ENCODE data around the gene TEDC2.
"Not testable (repeated sequence)": the region's sequence is repeated elsewhere in the genome, so short reads cannot be mapped to it uniquely, and the experiment has no call there.

TEDC2 gene

DNA sequence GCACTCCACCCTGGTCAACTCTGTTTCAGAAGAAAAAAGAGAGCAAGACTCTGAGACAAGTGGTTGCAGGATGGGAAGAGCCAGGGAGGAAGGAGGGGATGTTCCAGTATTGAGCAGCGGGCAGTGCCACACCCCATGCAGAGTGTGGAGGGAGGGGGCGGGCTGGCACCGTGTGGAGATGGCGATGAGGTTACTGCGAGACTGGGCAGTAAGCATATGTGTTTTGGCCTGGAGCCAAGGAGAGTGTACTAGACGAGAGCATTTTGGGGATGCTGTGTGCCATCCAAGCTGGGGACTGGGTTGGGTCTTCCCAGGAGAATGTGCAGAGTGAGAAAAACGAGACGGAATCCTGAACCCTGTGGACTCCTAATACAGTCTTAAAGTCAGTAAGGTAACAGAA lies 18.4 kb downstream of the TEDC2 start:
- no peak for DNase-seq

DNA sequence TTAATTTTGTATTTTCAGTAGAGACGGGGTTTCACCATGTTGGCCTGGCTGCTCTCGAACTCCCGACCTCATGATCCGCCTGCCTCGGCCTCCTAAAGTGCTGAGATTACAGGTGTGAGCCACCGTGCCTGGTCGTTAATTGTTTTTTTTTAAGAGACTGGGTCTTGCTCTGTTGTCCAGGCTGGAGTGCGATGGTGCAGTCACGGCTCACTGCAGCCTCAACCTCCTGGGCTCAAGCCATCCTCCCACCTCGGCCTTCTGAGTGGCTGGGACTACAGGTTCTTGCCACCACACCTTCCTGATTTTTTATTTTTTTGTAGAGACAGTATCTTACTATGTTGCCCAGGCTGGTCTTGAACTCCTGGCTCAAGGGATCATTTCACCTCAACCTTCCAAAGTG lies 20.1 kb downstream of the TEDC2 start:
- not testable (repeated sequence) for DNase-seq

DNA sequence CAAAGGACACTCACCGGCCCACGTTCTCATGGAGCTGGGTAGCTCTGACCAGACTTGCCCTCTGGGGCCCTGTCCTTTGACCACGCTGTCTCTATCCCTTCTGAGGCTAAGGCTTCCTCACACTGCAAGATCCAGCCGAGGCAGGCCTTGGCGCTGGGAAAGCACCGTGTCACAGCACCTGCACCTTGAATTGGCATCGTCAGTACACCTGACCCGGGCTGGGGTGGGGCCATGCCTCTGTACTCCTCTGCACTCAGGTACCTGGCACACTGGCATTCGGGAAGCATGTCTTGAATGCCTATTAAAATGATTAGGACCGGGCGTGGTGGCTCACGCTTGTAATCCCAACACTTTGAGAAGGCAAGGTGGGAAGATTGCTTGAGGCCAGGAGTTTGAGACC lies 21.0 kb downstream of the TEDC2 start:
- no peak for DNase-seq

DNA sequence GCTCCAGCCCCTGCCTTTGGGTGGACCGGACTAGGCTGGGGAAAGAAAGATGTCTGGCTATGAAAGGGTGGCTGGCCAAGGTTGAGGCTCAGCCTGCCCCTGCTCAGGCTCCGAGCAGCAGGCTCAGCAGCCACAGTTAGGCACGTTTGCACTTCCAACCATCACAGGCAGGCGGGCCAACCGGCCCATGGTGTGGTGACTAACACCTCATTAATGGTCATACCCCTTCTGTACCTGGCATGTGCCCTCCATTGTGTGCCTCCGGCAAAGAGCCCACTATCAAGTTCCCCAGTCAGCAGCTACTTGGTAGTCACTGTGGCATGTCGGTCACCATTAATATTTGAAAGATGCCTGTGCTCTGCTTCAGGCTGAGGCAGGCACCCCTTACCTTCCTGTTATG lies 21.8 kb downstream of the TEDC2 start:
- DNase-seq = no peak

DNA sequence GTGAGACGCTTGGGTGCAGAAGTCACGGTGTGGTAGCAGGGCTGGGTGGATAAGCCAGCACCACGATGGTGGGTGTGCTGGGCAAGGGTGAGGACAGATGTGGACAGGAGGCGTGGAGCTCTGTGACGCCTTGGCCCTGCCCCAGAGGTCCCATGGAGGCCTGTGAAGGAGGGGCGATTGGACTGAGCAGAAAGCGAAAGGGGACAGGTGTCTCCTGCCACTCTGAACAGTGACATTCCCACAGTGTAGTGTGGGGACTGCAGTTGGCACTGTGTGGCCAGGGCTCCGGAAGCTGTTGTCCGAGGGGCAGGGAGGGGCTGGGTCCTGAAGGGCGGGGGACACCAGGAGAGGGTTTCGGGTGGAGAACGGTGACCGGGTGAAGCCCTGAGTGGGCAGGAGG lies 22.3 kb downstream of the TEDC2 start:
- DNase-seq = no peak

DNA sequence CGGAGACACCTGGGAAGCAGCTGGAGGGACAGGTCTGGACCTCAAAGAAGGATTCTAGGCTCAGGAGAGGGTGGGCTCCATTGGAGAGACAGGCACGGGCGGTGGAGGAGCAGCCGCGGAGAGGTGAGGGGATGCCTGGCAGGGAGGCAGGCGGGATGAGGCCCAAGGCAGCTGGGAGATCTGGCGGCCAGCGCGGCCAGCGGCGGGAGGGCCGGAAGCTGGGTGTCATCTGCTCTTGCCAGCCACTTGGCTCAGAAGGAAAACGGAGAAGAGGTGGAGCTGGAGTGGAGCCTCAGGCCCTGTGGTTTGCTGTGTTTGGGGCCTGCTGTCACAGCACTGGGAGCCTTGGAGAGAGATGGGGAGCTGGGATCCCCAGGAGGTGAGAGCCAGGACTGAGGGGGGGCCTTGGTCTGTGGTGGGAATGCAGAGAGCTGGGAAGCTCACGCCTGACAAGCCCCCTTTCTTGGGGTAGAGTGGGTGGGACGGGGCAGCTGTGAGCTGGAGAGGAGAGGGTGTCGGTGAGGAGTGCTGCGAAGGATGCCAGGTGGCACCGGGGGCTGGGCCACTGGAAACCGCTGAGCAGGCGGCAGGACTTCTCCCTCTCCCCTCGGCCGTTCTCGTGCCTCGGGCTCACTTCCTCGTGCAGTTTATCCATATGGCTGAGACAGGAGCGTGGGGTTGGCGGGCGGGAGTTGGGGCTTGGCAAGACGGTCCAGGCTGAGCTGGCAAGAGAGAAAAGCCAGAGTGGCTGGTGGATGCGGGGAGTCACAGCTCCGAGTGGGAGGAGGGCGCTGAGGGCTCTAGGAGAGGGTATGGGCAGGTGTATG lies 23.0 kb downstream of the TEDC2 start:
- DNase-seq = no peak

DNA sequence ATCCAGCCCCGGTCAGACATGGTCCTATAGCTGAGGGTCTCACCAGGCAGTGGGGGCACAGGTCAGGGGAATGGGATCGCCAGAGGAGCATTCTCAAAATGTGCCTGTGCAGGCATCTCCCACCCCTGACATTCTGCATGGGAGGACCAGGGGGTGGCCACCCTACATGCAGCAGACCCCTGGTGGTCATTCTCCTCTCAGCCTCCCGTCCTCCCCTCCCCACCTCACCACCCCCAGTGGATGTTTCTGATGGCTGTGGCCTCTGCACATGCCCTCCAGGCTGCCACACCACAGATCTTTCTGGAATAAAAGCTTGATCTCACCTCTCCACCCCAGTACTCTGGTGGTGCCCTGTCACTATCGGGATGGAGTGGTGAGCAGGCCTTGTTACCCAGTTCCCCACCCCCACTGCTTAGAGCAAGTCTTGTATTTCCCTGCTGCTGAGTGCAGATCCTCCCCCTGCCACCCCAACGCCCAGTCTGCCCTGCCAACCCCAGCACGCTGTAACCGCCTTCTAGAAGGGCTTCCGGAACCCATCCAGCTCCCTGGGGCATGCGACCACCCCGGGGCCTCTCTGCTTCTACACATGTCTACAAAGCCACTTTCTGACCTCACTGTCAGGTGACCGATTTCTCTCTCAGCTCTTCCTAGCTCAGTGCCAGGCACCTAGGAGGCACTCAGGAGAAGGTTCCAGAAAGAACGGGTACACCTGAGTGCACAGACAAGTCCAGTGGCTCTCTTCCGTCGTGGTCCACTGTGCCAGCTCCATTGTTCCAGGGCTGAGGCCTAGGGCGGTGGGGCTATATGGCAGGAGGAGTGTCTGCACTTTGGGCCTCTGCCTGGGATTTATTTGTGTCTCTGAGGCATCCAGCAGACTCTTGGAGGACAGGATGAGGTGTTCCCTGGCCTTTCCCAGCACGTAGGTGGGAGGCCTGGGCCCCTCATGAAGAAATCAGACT lies 24.3 kb downstream of the TEDC2 start:
- DNase-seq = no peak

DNA sequence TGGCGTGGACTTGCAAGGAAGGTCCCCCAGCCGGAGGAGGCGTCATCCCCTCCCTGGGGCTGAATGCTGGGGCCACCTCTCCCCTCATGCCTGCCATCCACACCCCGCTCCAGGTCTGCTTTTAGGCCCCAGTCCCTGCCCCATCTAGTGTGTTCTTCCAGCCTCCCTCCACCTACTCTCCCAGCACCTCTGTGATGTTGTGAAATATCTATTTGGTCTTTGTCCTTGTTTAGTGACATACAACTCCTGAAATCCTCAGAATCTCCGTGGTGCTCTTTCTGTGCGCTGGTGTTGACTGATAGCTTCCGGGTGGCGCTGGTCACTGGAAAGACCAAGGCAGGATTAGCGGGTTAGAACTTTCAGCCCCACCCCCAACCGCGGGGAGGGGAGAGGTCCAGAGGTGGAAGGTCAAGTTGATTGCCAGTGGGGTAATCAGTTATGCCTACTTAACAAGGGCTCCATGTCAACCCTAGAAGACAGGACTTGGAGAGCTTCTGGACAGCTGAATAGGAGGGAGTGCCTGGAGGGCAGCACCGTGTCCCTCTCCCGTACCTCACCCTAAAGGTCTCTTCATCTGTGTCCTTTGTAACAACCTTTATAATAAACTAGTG lies 25.1 kb downstream of the TEDC2 start:
- DNase-seq = no peak

DNA sequence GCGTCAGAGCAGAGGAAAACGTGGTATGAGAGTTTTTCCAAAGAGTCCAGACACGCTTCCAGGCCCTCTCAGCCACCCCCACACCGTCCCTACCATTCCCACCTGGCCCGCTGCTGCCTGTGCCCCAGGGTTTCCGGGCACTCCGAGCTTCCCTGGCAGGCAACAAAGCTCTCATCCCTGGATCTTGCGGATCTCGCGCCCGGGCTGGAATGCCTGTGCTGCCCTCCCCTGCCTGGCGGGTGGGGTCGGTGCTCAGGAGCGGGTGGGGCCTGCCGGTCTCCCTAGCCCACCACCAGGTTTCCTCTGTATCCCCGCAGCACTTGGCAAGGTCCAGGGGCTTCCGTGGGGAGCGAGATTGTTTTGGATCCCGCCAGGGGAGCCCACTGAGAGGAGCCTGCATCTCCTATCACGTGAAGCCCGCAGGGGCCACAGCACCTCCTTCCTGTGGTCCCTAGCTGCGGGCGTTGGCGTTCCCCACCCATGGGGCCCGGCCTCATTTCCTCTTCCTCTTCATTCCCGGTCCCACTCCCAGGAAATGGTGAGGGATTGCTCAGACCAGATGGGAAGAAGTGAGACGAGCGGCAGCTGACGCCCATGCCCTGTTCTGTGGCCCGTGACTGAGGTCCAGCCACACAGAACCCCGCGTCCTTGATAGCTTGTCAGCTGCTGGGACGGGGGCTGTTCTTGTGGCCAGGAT lies 26.1 kb downstream of the TEDC2 start:
- DNase-seq = no peak

DNA sequence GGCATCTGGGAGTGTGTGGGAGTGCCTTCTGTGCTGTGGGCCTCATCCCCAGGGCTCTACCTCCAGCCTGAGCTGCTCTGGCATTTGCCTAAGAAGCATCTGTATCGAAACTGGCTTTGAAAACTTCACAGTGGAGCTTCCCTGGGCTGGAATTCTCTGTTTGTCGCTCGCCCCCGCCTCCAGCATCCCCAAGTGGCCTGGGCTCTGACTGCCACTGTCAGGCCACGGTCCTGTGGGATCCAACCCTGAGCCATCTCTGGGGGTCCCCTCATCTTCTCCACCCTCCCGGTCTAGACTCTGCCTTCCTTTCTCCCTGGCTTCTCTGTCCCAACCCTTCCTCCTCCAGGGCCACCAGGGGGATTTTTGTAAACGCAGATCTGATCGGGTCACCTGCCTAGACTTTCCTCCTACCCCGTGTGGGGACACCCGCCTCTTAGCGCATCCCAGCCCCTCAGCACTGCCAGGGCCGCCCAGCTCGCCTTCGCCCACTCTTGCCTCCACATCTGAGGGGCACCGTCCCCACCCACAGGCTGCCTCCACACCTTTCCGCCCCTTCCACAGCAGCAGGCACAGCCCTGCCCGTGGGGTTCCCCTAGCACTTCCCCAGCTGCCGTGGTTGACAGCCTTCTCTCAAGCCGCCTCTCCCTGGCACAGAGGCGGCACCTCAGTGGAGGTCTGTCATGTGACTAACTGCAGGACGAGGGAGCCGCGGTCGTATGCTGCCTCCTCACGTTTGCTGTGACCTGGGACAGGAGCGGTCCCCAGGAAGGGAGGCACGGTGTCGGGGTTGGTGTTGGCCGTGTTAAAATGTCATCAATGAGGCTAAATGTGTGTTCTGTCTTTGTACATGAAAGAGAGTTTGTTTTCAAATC lies 27.0 kb downstream of the TEDC2 start:
- DNase-seq = peak; percentile 74 to 80

DNA sequence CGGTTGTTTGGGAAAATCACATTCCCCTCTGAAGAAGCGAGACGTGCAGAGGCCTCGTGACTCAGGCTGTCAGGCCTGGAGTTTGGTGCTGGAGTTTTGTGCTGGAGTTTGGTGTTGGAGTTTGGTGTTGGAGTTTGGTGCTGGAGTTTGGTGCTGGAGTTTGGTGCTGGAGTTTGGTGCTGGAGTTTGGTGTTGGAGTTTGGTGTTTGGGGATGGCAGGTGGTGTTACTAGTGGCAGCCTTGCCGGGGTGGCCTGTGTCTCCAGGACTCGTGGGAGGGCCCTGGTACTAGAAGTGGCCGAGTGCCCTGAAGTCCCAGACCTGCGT lies 27.6 kb downstream of the TEDC2 start:
- no peak for DNase-seq

DNA sequence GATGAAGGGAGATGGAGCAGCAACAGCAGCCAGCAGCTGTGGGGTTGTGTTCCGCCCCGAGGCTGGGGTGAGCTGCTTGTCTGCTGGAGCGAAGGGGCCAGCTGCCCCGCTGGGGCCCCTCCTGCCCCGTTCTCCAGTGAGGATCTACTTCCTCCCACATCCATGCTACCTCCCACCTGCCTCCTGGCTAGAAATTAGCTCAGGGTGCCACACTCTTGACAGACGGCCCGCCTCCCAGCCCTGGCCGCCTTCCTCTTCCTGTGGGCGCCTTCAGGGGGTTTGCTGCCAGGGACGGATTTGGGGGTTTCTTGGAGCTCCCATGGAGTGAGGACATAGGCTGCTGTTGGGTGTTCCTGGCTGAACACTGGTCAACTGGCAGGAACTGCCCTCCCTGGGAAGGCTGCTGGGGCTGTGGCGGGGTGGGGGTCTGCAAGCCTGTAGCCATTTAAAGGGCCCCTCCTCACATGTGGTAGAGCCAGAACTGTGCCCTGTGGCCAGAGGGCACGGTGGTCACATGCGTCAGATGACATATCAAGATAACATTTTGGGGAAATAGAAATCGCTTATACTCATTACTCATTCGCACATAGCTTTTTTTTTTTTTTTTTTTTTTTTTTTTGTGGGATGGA lies 28.1 kb downstream of the TEDC2 start:
- DNase-seq = no peak

DNA sequence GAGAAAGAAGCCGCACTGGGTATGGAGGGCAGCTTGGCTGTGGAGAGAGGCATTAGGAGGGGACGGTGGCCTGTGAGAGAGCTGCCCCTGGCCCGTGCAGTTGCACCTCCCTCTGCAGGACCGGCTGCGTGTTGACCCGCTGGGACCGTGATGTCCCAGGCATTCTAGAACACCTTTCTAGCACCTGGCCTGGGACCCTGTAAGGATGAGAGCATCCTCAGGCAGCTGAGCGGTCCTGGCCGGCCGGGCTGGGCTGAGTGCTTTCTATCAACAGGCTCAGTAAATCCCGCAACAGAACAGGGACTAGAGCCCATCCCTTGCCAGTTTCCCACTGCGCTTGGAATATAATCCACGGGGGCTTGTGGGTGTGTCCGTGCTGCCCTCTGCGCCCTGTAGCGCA lies 29.7 kb downstream of the TEDC2 start:
- no peak for DNase-seq

DNA sequence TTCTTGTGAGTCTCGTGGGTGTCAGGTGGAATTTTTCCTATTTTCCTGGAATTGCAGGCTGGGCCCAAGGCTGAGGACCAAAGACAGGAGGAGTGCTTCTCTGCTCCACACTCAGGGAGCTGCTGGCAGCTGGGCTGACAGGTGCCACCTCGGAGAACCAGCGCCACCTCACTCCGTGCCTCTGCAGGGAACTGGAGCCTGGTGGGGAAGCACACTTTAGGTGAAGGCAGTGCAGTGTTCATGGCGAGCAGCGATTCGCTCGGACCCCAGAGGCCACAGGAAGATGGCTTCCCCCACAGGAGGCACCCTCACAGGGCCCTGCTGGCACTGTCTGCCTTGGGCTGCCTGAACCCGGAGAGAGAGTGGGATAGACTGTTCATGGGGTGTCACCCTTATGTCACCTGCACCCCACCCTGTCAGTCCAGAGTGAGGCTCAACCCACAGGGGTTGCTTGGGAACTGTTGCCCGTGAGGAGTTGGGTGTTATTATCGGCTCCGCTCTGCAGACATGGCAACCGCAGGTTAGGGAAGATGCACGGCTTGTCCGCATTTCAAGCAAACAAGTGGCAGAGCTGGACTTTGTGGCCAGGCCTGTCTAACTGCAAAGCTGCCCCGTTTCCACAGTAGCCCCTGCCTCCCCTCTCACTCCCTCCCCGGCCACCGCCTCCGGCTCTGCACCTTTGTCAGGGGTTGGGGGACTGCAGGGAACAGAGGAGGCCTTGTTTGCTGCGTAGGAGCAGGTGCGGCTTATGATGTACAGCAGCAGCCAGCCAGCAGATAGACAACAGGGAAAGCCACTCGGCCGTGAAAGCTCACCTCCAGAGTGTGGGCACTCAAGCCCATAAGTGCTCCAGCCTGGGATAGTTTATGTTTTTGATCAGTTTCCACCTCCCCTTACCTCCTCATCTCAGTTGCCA lies 30.5 kb downstream of the TEDC2 start:
- no peak for DNase-seq

DNA sequence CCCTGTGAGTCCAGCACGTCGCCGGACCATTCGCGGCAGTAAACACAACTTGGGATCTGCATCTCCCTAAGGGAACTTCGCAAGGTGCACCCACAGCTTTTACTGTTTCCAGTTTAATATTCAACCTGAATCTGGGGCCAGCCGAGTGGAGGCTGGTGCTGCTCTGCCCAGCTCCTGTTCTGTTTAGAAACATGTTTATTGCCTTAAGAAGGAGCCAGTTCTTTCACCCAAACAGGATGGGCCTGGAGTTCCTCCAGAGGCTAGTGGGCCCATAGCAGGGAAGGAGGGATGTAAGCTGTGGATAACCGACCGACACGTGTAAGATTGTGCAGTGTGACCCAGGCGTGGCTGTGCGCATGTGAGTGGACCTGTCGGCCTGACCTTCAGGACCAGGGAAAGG lies 32.4 kb downstream of the TEDC2 start:
- no peak for DNase-seq

DNA sequence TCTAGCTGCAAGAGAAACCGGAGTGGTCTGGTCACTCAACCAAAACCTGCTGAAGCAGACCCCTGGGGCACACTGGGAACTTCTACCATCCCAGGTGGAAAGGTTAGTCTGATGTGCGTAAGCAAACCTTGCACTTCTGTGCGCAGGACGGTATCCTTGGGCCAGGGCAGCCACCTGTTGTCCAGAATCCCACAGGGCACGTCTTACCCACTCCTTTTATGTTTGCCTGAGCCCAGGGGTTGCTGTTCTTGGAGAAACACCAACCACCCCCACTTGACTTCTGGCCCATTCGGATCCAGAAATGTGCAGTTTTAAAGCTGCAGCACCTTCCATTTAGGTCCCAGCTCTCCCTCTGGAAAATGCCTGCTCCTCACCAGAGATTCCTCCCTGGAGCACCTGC lies 33.7 kb downstream of the TEDC2 start:
- DNase-seq = no peak

DNA sequence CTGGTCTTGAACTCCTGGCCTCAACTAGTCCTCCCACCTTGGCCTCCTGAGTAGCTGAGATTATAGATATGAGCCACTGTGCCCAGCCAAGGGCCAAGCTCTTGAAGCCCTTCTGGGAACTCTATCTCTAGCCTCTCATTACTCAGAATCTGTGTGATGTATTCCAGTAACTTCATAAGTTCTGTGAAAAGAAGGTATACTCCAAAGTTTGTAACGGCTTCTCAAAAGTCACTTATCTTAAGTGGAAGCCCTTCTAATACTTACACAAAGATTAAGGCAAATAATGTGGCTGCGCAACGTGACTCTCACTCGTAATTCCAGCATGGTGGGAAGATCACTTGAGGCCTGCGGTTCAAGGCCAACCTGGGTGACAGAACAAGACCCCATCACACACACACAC lies 34.7 kb downstream of the TEDC2 start:
- no peak for DNase-seq

DNA sequence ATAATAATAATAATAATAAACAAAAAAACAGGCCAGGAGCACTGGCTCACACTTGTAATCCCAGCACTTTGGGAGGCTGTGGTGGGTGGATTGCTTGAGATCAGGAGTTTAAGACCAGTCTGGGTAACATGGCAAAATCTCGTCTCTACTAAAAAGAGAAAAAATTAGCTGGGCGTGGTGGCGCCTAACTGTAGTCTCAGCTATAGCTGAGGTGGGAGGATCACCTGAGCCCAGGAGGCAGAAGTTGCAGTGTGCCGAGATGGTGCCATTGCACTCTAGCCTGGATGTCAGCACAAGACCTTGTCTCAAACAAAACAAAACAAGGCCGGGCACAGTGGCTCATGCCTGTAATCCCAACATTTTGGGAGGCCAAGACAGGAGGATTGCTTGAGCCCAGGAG lies 35.1 kb downstream of the TEDC2 start:
- no peak for DNase-seq

DNA sequence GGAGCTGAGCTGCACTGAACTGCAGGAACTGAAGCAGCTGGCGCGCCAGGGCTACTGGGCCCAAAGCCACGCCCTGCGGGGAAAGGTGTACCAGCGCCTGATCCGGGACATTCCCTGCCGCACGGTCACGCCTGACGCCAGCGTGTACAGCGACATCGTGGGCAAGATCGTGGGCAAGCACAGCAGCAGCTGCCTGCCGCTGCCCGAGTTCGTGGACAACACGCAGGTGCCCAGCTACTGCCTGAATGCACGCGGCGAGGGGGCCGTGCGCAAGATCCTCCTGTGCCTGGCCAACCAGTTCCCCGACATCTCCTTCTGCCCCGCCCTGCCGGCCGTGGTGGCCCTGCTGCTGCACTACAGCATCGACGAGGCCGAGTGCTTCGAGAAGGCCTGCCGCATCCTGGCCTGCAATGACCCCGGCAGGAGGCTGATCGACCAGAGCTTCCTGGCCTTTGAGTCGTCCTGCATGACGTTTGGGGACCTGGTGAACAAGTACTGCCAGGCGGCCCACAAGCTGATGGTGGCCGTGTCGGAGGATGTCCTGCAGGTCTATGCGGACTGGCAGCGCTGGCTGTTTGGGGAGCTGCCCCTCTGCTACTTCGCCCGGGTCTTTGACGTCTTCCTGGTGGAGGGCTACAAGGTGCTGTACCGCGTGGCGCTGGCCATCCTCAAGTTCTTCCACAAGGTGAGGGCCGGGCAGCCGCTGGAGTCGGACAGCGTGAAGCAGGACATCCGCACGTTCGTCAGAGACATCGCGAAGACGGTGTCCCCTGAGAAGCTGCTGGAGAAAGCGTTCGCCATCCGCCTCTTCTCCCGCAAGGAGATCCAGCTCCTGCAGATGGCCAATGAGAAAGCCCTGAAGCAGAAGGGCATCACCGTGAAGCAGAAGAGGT lies 36.6 kb downstream of the TEDC2 start:
- DNase-seq = no peak
